HG03520 (cell line): ENCODE measurements around the gene MAD1L1.

Experiments used
- ATAC-seq: cut with Tn5 transposase; IDR thresholded peaks from one replicate; pipeline ENCODE4 v1.9.1; 2021; ENCODE audit warnings: mild to moderate bottlenecking, moderate library complexity; ENCODE audit not compliant: unreplicated experiment

MAD1L1 gene

DNA sequence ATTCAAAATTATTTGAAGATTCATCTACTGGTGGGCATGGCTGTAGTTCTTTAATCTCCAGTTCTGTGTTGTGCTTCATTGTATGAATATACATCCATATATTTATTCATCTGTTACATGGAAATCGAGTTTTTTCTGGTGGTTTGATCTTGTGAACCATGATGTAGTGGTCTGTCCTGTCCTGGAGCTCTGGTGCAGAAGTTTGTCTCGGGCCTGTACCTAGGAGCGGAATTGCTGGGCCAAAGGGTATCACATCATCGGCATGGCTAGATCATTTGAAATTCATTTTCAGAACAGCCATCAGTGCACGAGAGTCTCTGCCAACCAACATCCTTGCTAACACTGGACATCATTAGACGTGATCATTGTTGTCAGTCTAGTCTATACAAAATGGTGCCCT lies 455.6 kb downstream of the MAD1L1 start:
- ATAC-seq, result no peak

GRCh38 chr7:1775389-1775788 lies 457.4 kb downstream of the MAD1L1 start:
- ATAC-seq, result no peak

- no peak for ATAC-seq
Observed at GRCh38 chr7:1770331-1770730, 462.4 kb downstream of the MAD1L1 start.

- ATAC-seq, result no peak
Observed at GRCh38 chr7:1769286-1770200, 463.2 kb downstream of the MAD1L1 start.

DNA sequence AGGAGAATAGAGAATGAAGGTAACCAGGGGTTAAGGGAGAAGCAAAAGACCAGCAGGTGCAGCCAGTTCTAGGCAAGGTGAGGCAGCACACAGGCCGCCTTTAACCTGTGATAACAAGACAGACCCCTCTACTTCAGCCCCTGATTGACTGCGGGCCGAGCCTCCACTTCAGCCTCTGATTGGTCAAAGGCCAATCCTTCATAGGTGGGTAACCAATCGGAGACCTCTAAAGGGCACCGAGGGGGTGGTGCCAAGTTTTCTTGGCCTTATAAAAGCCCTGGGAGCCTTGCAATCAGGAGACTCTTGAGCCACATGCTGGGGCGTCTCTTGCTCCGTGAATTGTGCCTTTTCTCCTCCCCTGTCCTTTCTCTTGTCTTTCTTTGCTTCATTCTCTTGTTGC lies 463.9 kb downstream of the MAD1L1 start:
- ATAC-seq, result no peak

DNA sequence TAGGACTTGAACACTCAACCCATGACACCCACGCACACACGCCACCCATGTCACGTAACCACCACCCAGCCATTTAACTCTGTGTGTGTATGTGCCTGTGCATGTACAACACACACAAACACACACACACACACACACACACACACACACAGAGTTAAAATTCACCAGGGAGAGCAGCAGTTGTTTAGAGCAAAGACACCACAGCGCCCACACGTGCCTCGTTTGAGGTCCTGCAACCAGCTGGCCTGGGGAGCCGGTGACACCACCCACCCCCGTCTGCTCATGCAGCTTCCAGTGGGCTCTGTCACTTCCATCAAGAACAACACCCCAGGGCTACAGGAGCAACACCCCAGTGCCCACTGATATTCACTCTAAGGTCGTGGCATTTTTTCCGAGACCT lies 465.2 kb downstream of the MAD1L1 start:
- ATAC-seq, result no peak
